ENCODE measurements around the gene PDZD7.
A peak's percentile ranks its signal among the peaks of the same experiment; 100 is the strongest.

PDZD7 gene

DNA sequence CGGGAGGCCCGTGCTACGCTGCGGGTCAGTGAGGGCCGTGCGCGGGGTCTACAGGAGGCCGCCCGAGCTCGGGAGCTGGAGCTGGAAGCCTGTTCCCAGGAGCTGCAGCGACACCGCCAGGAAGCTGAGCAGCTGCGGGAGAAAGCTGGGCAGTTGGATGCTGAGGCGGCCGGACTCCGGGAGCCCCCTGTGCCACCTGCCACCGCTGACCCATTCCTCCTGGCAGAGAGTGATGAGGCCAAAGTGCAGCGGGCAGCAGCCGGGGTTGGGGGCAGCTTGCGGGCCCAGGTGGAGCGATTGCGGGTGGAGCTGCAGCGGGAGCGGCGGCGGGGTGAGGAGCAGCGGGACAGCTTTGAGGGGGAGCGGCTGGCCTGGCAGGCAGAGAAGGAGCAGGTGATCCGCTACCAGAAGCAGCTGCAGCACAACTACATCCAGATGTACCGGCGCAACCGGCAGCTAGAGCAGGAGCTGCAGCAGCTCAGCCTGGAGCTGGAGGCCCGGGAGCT lies 24.3 kb downstream of the PDZD7 start:
- TF ChIP-seq, protein P1, sequence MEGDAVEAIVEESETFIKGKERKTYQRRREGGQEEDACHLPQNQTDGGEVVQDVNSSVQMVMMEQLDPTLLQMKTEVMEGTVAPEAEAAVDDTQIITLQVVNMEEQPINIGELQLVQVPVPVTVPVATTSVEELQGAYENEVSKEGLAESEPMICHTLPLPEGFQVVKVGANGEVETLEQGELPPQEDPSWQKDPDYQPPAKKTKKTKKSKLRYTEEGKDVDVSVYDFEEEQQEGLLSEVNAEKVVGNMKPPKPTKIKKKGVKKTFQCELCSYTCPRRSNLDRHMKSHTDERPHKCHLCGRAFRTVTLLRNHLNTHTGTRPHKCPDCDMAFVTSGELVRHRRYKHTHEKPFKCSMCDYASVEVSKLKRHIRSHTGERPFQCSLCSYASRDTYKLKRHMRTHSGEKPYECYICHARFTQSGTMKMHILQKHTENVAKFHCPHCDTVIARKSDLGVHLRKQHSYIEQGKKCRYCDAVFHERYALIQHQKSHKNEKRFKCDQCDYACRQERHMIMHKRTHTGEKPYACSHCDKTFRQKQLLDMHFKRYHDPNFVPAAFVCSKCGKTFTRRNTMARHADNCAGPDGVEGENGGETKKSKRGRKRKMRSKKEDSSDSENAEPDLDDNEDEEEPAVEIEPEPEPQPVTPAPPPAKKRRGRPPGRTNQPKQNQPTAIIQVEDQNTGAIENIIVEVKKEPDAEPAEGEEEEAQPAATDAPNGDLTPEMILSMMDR (conservative IDR thresholded peaks at IDR 0.05; ENCODE audit: low read depth, low read length), result no peak
- H3K4me3 ChIP-seq (ENCODE audit: low read length), result no peak overlapping the region
- DNase-seq (ENCODE audit: low read depth), result no peak

DNA sequence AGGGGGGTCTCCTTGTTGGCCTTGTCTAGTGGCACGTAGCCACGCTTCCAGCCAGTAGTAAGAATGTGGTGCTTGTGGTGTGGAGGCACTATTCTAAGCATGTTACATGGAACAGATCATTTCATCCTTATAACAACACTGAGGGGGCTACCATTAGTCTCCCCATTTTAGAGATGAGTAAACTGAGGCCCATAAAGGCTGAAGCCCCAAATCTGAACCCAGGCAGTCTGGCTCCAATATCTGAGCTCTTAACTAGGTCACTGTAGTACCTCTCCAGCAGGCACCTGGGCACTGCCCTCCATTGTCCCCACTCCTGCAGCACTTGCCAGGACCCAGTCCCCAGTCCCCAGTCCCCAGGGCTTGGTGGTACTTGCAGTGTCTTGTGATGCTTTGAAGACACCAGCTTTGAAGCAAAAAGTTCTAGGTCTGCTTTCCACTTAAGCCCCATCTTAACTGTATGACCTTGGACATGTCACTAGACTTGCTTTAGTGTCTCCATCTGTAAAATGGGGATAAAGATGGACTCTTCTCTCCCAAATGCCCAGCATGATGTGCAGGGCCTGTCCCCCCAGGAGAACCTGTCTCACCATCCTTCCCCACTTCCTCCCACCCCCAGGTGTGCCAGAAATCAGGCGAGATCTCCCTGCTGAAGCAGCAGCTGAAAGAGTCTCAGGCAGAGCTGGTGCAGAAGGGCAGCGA lies 24.9 kb downstream of the PDZD7 start:
- DNase-seq (ENCODE audit: low read depth), result no peak
- TF ChIP-seq, protein P1 (conservative IDR thresholded peaks at IDR 0.05; ENCODE audit: low read depth, low read length), result no peak
- no peak overlapping the region for H3K4me3 ChIP-seq (ENCODE audit: low read length)

DNA sequence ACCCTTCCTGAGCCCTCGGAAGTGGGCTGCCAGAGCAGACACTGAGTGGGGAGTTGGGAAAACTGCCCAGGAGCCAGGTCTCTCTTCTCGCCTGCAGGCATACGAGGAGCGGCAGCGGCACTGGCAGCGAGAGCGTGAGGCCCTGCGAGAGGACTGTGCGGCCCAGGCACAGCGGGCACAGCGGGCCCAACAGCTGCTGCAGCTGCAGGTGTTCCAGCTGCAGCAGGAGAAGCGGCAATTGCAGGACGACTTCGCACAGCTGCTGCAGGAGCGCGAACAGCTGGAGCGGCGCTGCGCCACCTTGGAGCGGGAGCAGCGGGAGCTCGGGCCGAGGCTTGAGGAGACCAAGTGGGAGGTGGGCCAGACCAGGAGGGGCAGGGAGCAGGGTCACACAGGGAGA lies 25.6 kb downstream of the PDZD7 start:
- no peak overlapping the region for H3K4me3 ChIP-seq (ENCODE audit: low read length)
- DNase-seq (ENCODE audit: low read depth), result no peak
- TF ChIP-seq, protein P1 (conservative IDR thresholded peaks at IDR 0.05; ENCODE audit: low read depth, low read length), result no peak

DNA sequence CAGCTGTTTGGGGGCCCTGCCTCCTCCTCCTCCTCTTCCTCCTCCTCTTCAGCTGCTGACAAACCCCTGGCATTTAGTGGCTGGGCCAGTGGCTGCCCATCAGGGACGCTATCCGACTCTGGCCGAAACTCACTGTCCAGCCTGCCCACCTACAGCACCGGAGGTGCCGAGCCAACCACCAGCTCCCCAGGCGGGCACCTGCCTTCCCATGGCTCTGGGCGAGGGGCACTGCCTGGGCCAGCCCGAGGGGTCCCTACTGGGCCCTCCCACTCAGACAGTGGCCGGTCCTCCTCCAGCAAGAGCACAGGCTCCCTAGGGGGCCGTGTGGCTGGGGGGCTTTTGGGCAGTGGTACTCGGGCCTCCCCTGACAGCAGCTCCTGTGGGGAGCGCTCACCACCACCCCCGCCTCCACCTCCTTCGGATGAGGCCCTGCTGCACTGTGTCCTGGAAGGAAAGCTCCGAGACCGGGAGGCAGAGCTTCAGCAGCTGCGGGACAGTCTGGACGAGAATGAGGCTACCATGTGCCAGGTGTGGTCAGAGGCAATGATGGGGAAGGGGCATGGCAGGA lies 27.2 kb downstream of the PDZD7 start:
- no peak overlapping the region for H3K4me3 ChIP-seq (ENCODE audit: low read length)
- TF ChIP-seq, protein P1 (conservative IDR thresholded peaks at IDR 0.05; ENCODE audit: low read depth, low read length), result no peak
- no peak for DNase-seq (ENCODE audit: low read depth)

DNA sequence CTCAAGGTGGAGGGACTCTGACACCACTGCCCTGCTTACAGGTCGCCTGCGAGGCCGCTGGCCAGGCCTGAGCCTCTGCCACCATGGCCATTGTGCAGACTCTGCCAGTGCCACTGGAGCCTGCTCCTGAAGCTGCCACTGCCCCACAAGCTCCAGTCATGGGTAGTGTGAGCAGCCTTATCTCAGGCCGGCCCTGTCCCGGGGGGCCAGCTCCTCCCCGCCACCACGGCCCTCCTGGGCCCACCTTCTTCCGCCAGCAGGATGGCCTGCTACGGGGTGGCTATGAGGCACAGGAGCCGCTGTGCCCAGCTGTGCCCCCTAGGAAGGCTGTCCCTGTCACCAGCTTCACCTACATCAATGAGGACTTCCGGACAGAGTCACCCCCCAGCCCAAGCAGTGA lies 28.5 kb downstream of the PDZD7 start:
- TF ChIP-seq, protein P1 (conservative IDR thresholded peaks at IDR 0.05; ENCODE audit: low read depth, low read length), result no peak
- no peak overlapping the region for H3K4me3 ChIP-seq (ENCODE audit: low read length)
- no peak for DNase-seq (ENCODE audit: low read depth)

DNA sequence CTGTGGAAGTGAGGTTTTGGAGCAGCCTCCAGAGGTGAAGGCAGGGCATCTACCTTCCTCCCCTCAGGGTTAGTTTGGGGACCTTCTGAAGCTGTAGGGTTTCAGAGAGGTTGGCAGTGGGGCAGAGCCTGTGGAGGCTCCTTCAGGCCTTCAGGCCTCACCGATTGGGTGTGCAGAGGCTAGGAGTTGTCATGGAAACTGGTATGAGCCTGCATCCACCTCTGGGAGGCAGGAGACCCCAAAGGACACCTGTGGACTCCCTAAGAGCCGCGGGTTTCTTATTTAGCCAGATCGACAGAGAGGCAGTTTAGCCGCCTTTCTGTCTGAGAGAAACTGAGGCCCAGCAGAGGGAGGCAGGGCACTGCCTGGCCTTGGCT lies 29.3 kb downstream of the PDZD7 start:
- peak overlapping the region; percentile 87 for H3K4me3 ChIP-seq (ENCODE audit: low read length)
- TF ChIP-seq, protein P1 (conservative IDR thresholded peaks at IDR 0.05; ENCODE audit: low read depth, low read length), result no peak
- no peak for DNase-seq (ENCODE audit: low read depth)
